GM19452 (cell line): ENCODE data around the gene ZNF385B.

Experiments
- ATAC-seq: cut with Tn5 transposase; IDR thresholded peaks from one replicate; pipeline ENCODE4 v1.9.1; 2021; ENCODE audit not compliant: unreplicated experiment

The ZNF385B gene

GRCh38 chr2:179558010-179558934 is 303.1 kb downstream of the ZNF385B start:
- no peak for ATAC-seq

- no peak for ATAC-seq
Measured at GRCh38 chr2:179556425-179556824, 305.0 kb downstream of the ZNF385B start.

GRCh38 chr2:179555691-179556283 is 305.6 kb downstream of the ZNF385B start:
- no peak for ATAC-seq

GRCh38 chr2:179554639-179555386 is 306.6 kb downstream of the ZNF385B start:
- no peak for ATAC-seq

GRCh38 chr2:179553382-179553781 is 308.0 kb downstream of the ZNF385B start:
- ATAC-seq, result no peak

GRCh38 chr2:179551539-179552045 is 309.8 kb downstream of the ZNF385B start:
- ATAC-seq, result no peak

- ATAC-seq, result no peak
Measured at GRCh38 chr2:179550849-179551248, 310.6 kb downstream of the ZNF385B start.

GRCh38 chr2:179550214-179550613 is 311.2 kb downstream of the ZNF385B start:
- ATAC-seq, result no peak

- ATAC-seq, result no peak
Measured at GRCh38 chr2:179546656-179547055, 314.8 kb downstream of the ZNF385B start.

- ATAC-seq, result no peak
Measured at GRCh38 chr2:179545024-179545423, 316.4 kb downstream of the ZNF385B start.

- no peak for ATAC-seq
Measured at GRCh38 chr2:179543361-179543901, 318.0 kb downstream of the ZNF385B start.

- ATAC-seq, result no peak
Measured at GRCh38 chr2:179541586-179541985, 319.8 kb downstream of the ZNF385B start.

GRCh38 chr2:179539124-179539511 is 322.3 kb downstream of the ZNF385B start:
- ATAC-seq, result no peak

- ATAC-seq, result no peak
Measured at GRCh38 chr2:179538406-179539123, 322.8 kb downstream of the ZNF385B start.

- ATAC-seq, result no peak
Measured at GRCh38 chr2:179536185-179536584, 325.2 kb downstream of the ZNF385B start.

GRCh38 chr2:179533875-179534274 is 327.5 kb downstream of the ZNF385B start:
- ATAC-seq, result no peak

- no peak for ATAC-seq
Measured at GRCh38 chr2:179532863-179533278, 328.5 kb downstream of the ZNF385B start.

GRCh38 chr2:179528576-179529069 is 332.8 kb downstream of the ZNF385B start:
- ATAC-seq, result no peak

GRCh38 chr2:179525340-179525739 is 336.1 kb downstream of the ZNF385B start:
- ATAC-seq, result no peak

GRCh38 chr2:179524809-179525339 is 336.5 kb downstream of the ZNF385B start:
- ATAC-seq, result no peak
